Measurements from ENCODE around the gene STXBP6. TPM values are rescaled to one million over a fixed set of nuclear protein-coding genes. Genes with fewer than 3 reads are reported as not detected.

The STXBP6 gene
- total RNA-seq, 1 experiment from 2014 or later: 0.27 TPM

DNA sequence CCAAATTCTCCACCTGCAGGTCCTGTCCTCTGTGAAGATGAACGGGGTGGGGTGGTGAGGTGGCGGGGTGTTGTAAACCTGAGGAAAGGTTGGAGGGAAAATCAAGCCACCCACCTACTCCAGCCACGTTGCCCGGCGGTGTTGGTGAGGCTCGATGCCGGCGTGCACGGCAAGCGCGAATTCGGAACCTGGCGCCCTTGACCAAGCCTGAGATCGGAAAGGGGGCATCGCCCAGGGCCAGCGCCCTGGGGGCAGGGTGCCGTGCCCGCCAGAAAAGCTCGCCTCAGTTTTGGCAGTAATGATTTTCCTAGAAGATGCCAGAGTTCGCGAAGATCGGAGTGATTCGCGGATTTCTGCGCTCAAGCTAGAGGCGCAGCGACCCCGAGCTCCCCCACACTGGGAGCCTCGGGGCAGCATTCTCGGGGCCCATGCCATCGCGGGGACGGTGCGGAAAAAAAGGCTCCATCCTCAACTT is 817 bp downstream of the STXBP6 start:
- no TSS peak for BruUV-seq (replicated peaks)
- no peak for ATAC-seq
- CTCF ChIA-PET: no interaction called here

DNA sequence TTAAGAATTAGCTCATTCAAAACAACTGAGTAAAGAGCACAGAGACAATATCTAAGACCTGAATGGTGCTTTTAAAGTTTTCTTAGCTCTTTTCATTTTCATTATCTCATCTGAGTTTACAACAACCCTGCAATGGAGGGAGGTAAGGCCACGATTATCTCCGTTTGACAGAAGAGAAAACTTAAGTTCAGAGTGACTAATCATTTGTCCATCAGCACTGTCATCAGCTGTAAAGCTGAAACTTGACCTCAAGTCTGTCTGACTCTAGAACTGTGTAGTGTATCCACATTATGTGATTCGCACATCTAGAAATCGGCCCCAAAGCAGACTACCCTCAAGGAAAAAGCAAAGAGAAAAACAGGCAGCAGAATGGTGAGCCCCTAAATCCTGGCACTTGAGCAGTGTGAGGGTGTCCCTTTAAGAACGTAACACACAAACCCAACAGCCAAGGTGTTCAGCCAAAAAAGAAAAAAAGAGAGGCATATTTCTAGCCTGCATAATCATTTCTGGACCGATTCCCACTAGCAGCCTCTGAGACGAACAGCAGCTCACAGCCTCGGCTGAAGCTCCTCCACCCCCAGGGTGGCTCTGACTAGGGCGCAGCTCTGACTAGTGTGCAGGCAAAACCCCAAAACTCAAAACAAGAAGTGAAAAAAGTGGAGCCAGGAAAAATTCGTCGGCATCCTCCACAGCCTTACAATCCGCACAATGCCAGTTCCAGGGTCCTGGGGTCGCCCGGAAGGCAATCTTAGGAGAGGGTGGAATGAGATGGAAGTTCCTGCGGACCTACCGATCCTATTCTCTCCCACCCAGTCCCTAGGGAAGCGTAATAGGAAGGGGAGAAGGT is 1.6 kb downstream of the STXBP6 start:
- Histone ChIP-seq H3K79me2 (ENCODE audit: insufficient read depth, low read length) (no peaks in the 10 kb centered on the region), H3K4me3 (replicated peaks in 1 of 2; ENCODE audit: low read depth in 1 of 2, low read length in 2 of 2) (no peak overlapping the region), H3K27ac (ENCODE audit: low read depth, low read length) (no peak overlapping the region), H3K9me2 (ENCODE audit: insufficient read depth) (no peaks in the 10 kb centered on the region), H2AFZ (ENCODE audit: low read depth, low read length, poor library complexity, severe bottlenecking) (no peak overlapping the region), H3K4me2 (ENCODE audit: low read length) (no peak overlapping the region), H3K27me3 (ENCODE audit: insufficient read depth, low read length) (no peaks in the 10 kb centered on the region), H3K9ac (ENCODE audit: low read length) (no peak overlapping the region), H3K36me3 (ENCODE audit: control insufficient read depth in 1 of 2, insufficient read depth in 2 of 2, low read length in 2 of 2) (no peaks in the 10 kb centered on the region), H3K4me1 (ENCODE audit: control insufficient read depth in 1 of 2, insufficient read depth in 2 of 2, low read length in 2 of 2) (no peaks in the 10 kb centered on the region), H4K20me1 (ENCODE audit: insufficient read depth) (no peaks in the 10 kb centered on the region), H3K9me3 (ENCODE audit: control insufficient read depth in 1 of 2, insufficient read depth in 1 of 2, low read depth in 1 of 2, low read length in 2 of 2) (peaks cover 0 to 14% of the 10 kb centered on the region in 2 experiments; a peak in 2 of 4 replicates)
- ChIA-PET RAD21 (ENCODE audit: low non-redundant PET in 1 of 2, low total read pairs in 2 of 2, uncharacterized antibody in 2 of 2, unreplicated experiment in 2 of 2) (no interaction called here), CTCF (no interaction called here), POLR2A (no interaction called here)
- BruUV-seq (replicated peaks): no TSS peak
- DNase-seq (ENCODE audit: low read depth, low spot score): no peak
- no peak for ATAC-seq
- intact Hi-C loops (cut with micrococcal nuclease): no loop called here
- TF ChIP-seq ZFX (IDR thresholded peaks at IDR 0.05) (no peak), POLR2A (IDR thresholded peaks at IDR 0.05; ENCODE audit: borderline replicate concordance, extremely low read depth, insufficient read depth, insufficient read length) (no peak), ELF1 (IDR thresholded peaks at IDR 0.05; ENCODE audit: borderline replicate concordance, low read depth) (no peak), SP1 (IDR thresholded peaks at IDR 0.05; ENCODE audit: low read depth) (no peak), YY1 (IDR thresholded peaks at IDR 0.05; ENCODE audit: extremely low read depth, insufficient replicate concordance, low read depth, low read length) (no peak), TCF7L2 (IDR thresholded peaks at IDR 0.05; ENCODE audit: borderline replicate concordance, extremely low read depth, insufficient read depth, insufficient read length) (no peak), RAD21 (IDR thresholded peaks at IDR 0.05; ENCODE audit: low read depth) (no peak), ZNF274 (IDR thresholded peaks at IDR 0.05; ENCODE audit: low read depth, low read length) (no peak), POLR2AphosphoS5 (IDR thresholded peaks at IDR 0.05; ENCODE audit: low read depth, low read length) (no peak)
- TF ChIP-seq, protein P1, sequence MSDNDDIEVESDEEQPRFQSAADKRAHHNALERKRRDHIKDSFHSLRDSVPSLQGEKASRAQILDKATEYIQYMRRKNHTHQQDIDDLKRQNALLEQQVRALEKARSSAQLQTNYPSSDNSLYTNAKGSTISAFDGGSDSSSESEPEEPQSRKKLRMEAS (IDR thresholded peaks at IDR 0.05): no peak
- TF ChIP-seq, protein P2, sequence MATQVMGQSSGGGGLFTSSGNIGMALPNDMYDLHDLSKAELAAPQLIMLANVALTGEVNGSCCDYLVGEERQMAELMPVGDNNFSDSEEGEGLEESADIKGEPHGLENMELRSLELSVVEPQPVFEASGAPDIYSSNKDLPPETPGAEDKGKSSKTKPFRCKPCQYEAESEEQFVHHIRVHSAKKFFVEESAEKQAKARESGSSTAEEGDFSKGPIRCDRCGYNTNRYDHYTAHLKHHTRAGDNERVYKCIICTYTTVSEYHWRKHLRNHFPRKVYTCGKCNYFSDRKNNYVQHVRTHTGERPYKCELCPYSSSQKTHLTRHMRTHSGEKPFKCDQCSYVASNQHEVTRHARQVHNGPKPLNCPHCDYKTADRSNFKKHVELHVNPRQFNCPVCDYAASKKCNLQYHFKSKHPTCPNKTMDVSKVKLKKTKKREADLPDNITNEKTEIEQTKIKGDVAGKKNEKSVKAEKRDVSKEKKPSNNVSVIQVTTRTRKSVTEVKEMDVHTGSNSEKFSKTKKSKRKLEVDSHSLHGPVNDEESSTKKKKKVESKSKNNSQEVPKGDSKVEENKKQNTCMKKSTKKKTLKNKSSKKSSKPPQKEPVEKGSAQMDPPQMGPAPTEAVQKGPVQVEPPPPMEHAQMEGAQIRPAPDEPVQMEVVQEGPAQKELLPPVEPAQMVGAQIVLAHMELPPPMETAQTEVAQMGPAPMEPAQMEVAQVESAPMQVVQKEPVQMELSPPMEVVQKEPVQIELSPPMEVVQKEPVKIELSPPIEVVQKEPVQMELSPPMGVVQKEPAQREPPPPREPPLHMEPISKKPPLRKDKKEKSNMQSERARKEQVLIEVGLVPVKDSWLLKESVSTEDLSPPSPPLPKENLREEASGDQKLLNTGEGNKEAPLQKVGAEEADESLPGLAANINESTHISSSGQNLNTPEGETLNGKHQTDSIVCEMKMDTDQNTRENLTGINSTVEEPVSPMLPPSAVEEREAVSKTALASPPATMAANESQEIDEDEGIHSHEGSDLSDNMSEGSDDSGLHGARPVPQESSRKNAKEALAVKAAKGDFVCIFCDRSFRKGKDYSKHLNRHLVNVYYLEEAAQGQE (IDR thresholded peaks at IDR 0.05; ENCODE audit: low read depth): no peak
- TF ChIP-seq, protein P3, sequence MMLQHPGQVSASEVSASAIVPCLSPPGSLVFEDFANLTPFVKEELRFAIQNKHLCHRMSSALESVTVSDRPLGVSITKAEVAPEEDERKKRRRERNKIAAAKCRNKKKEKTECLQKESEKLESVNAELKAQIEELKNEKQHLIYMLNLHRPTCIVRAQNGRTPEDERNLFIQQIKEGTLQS (IDR thresholded peaks at IDR 0.05): no peak

More for the DNA sequence above, 817 bp downstream of the STXBP6 start:
- Histone ChIP-seq H3K27ac (ENCODE audit: low read depth, low read length) (no peak overlapping the region), H2AFZ (ENCODE audit: low read depth, low read length, poor library complexity, severe bottlenecking) (no peak overlapping the region), H3K4me2 (ENCODE audit: low read length) (no peak overlapping the region), H3K79me2 (ENCODE audit: insufficient read depth, low read length) (no peaks in the 10 kb centered on the region), H3K4me3 (replicated peaks in 1 of 2; ENCODE audit: low read depth in 1 of 2, low read length in 2 of 2) (no peak overlapping the region), H4K20me1 (ENCODE audit: insufficient read depth) (no peaks in the 10 kb centered on the region), H3K9me2 (ENCODE audit: insufficient read depth) (no peaks in the 10 kb centered on the region), H3K27me3 (ENCODE audit: insufficient read depth, low read length) (no peaks in the 10 kb centered on the region), H3K9me3 (ENCODE audit: control insufficient read depth in 1 of 2, insufficient read depth in 1 of 2, low read depth in 1 of 2, low read length in 2 of 2) (peaks cover 0 to 12% of the 10 kb centered on the region in 2 experiments; a peak in 2 of 4 replicates), H3K9ac (ENCODE audit: low read length) (no peak overlapping the region), H3K36me3 (ENCODE audit: control insufficient read depth in 1 of 2, insufficient read depth in 2 of 2, low read length in 2 of 2) (no peaks in the 10 kb centered on the region), H3K4me1 (ENCODE audit: control insufficient read depth in 1 of 2, insufficient read depth in 2 of 2, low read length in 2 of 2) (no peaks in the 10 kb centered on the region)
- intact Hi-C loops (cut with micrococcal nuclease): no loop called here
- no peak for DNase-seq (ENCODE audit: low read depth, low spot score)
- ChIA-PET POLR2A (no interaction called here), RAD21 (ENCODE audit: low non-redundant PET in 1 of 2, low total read pairs in 2 of 2, uncharacterized antibody in 2 of 2, unreplicated experiment in 2 of 2) (no interaction called here)
- no peak for TF ChIP-seq FOSL1 (IDR thresholded peaks at IDR 0.05; ENCODE audit: low read depth)
- no peak for TF ChIP-seq EZH2phosphoT487 (IDR thresholded peaks at IDR 0.05; ENCODE audit: borderline replicate concordance)

Data from HCT116 (cell line).